Thyroid gland (tissue), 4 donors: Measurements from ENCODE around the gene GPR55. TPM values are rescaled to one million over a fixed set of nuclear protein-coding genes. Genes with fewer than 3 reads are reported as not detected.

Experiments
- DNase-seq, 2 donors: peaks; one replicate each; pipeline ENCODE4 v3.0.0-alpha.2; 2019
- H3K27ac ChIP-seq, 3 donors: fragments of 200-600 bp; sonication (generic); 1 replicate in 2 of 3; 2 replicates in 1 of 3; pipeline ENCODE4 v1.5.1; 2016 to 2019; ENCODE audit warnings: mild to moderate bottlenecking in 1 of 3, moderate library complexity in 1 of 3
- H3K27me3 ChIP-seq: fragments of 200-600 bp; sonication (generic); one replicate; pipeline ENCODE4 v1.5.1; 2019
- H3K36me3 ChIP-seq, 2 donors: fragments of 200-600 bp; sonication (generic); one replicate each; pipeline ENCODE4 v1.5.1; 2016 to 2019
- H3K4me1 ChIP-seq, 2 donors: fragments of 200-600 bp; sonication (generic); one replicate each; pipeline ENCODE4 v1.5.1; 2017 to 2019
- H3K4me3 ChIP-seq, 3 donors: fragments of 200-600 bp; sonication (generic); replicated peaks in 1 of 3; 1 replicate in 2 of 3; 2 replicates in 1 of 3; pipeline ENCODE4 v1.5.1; 2016; ENCODE audit warnings: mild to moderate bottlenecking in 1 of 3
- H3K9me3 ChIP-seq: fragments of 200-600 bp; sonication (generic); one replicate; pipeline ENCODE4 v1.5.1; 2017
- POLR2A ChIP-seq, 2 donors: fragments of 450-650 bp; IDR thresholded peaks; one replicate each; pipeline ENCODE4 v1.6.1; 2017; ENCODE audit warnings: antibody characterized with exemption in 2 of 2, mild to moderate bottlenecking in 2 of 2, moderate library complexity in 1 of 2
- WGBS, 2 donors: methylation state at CpG; one replicate each; pipeline ENCODE4 v1.1.5; 2017; 5-methylcytosine and 5-hydroxymethylcytosine counted together
- intact Hi-C: fragments of 100-400 bp; cut with DNase I; formaldehyde crosslinking; loops from one replicate; pipeline ENCODE4 v1.15.1; 2023
- total RNA-seq, 4 donors: library from RNA; depleted of rRNA; stranded (reverse); fragments of >200 nt; gene quantifications; one replicate each; pipeline ENCODE4 v1.2.3, GENCODE V29; 2016
- TF ChIP-seq, protein P1 (sequence below), 6 experiments: fragments of 200-600 bp in 3 of 6; fragments of 450-650 bp in 3 of 6; sonication (generic) in 3 of 6; IDR thresholded peaks; one replicate each; pipeline ENCODE4 v1.5.1; 2016 to 2019; ENCODE audit warnings: antibody characterized with exemption in 6 of 6, mild to moderate bottlenecking in 2 of 6, inconsistent platforms in 1 of 6, moderate library complexity in 1 of 6

The GPR55 gene
- total RNA-seq, 4 donors from 2014 or later = 0.11 TPM; not detected in 3

DNA sequence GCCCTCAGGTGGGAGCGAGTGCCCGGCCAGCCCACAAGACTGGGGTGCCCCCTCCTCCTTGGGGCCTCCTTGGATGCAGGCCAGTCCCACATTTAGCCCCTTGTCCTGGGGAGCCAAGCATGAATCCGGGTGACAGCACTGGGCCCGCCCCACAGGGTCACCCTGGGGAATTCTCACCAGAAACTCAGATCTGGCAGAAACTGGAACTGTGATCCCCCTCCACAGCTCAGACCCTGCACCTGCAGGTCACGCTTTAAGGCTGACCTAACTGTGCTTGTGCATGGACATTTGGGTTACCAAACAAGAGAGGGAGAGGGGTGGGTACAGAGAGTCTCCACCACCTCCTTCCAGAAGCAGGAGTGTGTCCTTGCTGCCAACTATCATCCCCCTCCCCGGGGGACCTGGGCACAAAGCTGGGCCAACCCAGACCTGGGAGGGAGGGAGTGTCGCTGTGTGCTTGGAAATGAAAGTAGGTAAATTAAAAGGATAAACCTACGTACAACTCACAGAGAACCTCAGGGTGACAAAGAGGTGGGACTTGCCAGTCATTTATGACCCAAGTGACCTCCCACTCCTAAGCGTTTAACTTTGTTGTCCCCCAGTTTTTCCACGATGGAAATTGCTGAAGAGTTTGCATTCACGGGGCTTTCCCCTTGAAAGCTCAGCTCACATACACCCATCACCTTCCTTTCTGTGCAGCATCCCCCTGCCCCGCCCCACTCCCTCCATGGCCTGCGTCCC, 51.2 kb downstream of the GPR55 start:
- intact Hi-C loops = no loop called here
- H3K27ac ChIP-seq = no peak overlapping the region
- WGBS, 2 donors = 82 to 95% methylated on average over 11 to 13 of the region's 13 CpGs
- H3K4me3 ChIP-seq = no peak overlapping the region
- no peaks in the 10 kb centered on the region for H3K4me1 ChIP-seq
- H3K9me3 ChIP-seq = no peaks in the 10 kb centered on the region
- TF ChIP-seq, protein P1, sequence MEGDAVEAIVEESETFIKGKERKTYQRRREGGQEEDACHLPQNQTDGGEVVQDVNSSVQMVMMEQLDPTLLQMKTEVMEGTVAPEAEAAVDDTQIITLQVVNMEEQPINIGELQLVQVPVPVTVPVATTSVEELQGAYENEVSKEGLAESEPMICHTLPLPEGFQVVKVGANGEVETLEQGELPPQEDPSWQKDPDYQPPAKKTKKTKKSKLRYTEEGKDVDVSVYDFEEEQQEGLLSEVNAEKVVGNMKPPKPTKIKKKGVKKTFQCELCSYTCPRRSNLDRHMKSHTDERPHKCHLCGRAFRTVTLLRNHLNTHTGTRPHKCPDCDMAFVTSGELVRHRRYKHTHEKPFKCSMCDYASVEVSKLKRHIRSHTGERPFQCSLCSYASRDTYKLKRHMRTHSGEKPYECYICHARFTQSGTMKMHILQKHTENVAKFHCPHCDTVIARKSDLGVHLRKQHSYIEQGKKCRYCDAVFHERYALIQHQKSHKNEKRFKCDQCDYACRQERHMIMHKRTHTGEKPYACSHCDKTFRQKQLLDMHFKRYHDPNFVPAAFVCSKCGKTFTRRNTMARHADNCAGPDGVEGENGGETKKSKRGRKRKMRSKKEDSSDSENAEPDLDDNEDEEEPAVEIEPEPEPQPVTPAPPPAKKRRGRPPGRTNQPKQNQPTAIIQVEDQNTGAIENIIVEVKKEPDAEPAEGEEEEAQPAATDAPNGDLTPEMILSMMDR (IDR thresholded peaks at IDR 0.05) = no peak
- no peak for TF ChIP-seq POLR2A (IDR thresholded peaks at IDR 0.05)
- H3K36me3 ChIP-seq = no peaks in the 10 kb centered on the region
- no peak for DNase-seq
- no peaks in the 10 kb centered on the region for H3K27me3 ChIP-seq

DNA sequence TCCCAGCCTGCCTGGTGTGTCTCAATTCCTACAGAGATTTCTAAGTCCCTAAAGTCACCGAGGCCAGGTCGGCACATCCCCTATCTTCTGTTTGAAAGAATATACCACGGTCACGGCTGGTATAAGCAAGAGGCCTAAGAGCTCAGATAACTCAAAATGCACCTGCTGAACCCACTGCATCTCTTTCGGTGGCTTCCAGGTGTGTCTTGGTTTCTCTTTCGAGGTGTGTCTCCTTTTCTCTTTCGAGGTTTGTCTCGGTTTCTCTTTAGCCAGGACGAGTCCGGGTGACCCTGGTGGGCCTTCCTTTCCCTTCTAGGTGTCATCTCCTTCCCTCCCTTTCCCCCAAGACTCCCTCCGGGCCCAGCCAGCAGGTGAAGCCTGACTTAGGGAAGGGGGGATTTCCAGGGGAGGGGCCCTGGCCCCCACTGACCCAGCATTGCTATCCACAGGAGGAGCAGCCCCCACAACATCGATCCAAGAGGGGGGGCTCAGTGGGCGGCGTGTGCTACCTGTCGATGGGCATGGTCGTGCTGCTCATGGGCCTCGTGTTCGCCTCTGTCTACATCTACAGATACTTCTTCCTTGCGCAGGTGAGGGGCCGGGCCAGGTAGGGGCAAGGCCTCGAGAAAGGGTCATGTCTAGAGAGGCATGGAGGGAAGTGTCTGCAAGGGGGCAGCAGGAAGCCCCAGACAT, 51.9 kb downstream of the GPR55 start:
- TF ChIP-seq, protein P1 (IDR thresholded peaks at IDR 0.05) = no peak
- no peak for TF ChIP-seq POLR2A (IDR thresholded peaks at IDR 0.05)
- Histone ChIP-seq H3K27me3 (no peaks in the 10 kb centered on the region), H3K27ac (no peak overlapping the region), H3K4me3 (no peak overlapping the region), H3K4me1 (no peaks in the 10 kb centered on the region), H3K9me3 (no peaks in the 10 kb centered on the region), H3K36me3 (no peaks in the 10 kb centered on the region)
- WGBS, 2 donors = 90 to 97% methylated on average over 21 of the region's 21 CpGs
- intact Hi-C loops = no loop called here
- DNase-seq = no peak

DNA sequence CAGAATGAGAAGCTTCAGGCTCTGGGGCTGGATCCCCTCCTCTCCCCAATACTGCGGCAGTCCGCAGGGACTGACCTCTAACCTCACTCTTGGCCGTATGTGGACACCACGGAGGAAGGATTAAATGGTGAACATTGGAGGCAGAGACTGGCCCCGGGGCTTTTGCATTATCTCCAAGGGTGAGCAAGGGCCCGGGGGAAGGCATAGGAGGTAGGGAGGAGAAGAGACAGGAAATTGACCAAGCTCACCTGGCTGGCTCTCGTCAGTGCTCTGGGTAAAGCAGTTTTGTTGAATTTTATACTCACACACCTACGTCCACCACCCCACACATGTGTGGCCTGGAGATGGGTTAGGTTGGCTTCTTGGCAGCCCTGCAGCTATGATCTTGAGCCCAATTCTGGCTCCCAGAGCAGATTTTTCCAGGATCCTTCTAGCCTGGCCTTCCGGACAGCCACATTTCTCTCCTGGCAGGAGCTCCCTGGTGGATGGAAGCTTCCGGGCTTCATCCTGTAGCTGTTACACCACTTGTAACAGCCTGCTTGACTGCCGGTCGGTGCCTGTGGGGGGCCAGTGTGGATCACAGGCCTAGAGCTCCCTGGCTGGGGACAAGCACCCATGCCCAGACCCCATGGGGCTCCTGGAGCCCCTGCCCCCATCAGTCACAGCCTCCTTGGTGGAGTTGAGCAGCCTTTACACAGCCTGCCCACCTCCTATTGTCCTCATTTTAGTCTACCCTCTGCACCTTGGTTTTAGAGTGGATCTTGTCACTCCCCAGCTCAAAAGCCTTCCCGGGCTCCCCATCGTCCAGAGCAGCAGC, 52.7 kb downstream of the GPR55 start:
- intact Hi-C loops = no loop called here
- no peaks in the 10 kb centered on the region for H3K36me3 ChIP-seq
- WGBS, 2 donors = 87 to 89% methylated on average over 11 to 12 of the region's 14 CpGs
- H3K4me3 ChIP-seq = no peak overlapping the region
- no peaks in the 10 kb centered on the region for H3K4me1 ChIP-seq
- TF ChIP-seq POLR2A (IDR thresholded peaks at IDR 0.05) = no peak
- TF ChIP-seq, protein P1 (IDR thresholded peaks at IDR 0.05) = no peak
- no peak overlapping the region for H3K27ac ChIP-seq
- H3K9me3 ChIP-seq = no peaks in the 10 kb centered on the region
- no peaks in the 10 kb centered on the region for H3K27me3 ChIP-seq
- no peak for DNase-seq

DNA sequence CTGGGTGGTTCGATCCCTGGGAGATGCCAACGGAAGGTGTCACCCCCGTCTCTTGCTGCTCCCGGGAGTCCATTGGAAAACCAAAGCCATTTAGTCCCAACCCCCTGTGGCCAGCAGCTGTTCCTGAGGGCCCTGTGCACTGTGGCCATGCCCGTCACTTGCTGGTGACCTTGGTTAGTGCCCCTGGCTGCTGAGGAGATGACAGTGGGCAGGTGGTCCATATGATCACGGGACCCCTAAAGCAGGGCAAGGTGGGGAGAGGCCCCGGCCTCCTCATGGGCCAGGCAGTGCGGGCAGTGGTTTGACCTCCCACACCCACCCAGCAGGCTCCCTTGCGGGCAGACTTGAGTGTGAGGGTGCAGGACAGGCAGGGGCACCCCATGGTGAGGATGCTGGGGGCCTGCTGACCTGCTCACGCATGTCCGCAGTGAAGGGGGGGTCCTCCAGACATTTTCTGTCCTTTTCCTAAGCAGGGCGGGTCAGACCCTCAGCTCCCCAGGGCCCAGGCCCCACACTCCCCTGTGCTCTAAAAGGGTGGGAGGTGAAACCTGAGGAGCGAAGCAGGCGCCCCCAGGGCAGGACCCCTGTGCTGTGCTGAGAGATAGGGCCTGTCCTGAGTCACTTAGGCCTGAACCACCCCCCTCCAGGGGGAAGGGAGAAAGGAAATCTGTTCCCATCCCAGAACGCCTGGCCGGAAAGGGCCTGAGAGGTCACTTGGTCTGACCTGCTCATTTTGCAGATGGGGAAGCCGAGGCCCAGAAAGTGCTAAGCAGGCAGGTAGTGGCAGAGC, 53.5 kb downstream of the GPR55 start:
- Histone ChIP-seq H3K27ac (no peak overlapping the region), H3K27me3 (no peaks in the 10 kb centered on the region), H3K4me1 (peaks cover 0 to 1% of the 10 kb centered on the region in 2 donors), H3K4me3 (no peak overlapping the region), H3K36me3 (no peaks in the 10 kb centered on the region), H3K9me3 (no peaks in the 10 kb centered on the region)
- intact Hi-C loops = no loop called here
- DNase-seq = no peak
- TF ChIP-seq, protein P1 (IDR thresholded peaks at IDR 0.05) = no peak
- no peak for TF ChIP-seq POLR2A (IDR thresholded peaks at IDR 0.05)
- WGBS, 2 donors = 94 to 96% methylated on average over 8 to 12 of the region's 17 CpGs
